SIG-M5 (cell line): Measurements from ENCODE around the gene LPP.

ENCODE experiments used
- DNase-seq: peaks from one replicate; lab custom pipeline; 2025; lab: John Stamatoyannopoulos, UW

The LPP gene

GRCh38 chr3:188918093-188918492 lies 764.1 kb downstream of the LPP start:
- DNase-seq: no peak

DNA sequence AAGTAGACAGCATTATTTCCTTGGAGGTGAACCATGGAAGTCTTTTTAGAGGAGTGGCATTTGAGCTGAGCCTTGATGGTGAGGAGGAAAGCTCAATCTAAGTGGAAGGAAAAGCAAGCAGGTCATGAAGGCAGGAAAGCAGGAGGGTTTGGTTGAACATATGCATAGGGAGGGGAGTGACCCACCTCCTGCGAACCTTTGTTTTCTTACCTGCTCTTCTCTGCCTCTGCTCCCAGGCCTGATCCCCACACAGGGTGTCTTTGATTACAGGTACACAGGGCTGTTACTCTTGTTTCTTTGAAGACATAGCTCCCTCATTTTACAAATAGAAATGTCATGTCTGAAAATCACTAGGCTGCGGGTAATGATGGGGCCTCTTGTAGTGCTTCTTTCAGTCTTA lies 769.7 kb downstream of the LPP start:
- no peak for DNase-seq

DNA sequence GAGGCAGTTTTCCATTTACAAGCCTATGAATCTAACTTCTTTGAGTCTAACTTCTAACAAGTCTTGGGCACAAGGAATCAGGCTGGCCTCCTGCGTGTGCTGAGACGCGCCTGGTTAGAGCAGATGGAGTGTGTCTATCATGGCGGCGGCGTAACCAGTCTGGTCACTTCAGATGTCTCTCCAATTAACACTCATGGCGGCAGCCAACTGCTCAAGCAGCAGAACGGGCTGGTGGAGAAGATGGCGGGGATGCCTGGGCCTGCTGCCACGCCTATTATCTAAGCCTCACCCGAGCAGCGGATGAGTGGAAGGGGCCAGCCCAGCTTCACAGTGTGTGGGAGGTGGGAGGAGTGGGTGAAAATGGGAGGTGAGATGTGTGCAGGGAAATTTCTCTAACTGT lies 771.4 kb downstream of the LPP start:
- no peak for DNase-seq

DNA sequence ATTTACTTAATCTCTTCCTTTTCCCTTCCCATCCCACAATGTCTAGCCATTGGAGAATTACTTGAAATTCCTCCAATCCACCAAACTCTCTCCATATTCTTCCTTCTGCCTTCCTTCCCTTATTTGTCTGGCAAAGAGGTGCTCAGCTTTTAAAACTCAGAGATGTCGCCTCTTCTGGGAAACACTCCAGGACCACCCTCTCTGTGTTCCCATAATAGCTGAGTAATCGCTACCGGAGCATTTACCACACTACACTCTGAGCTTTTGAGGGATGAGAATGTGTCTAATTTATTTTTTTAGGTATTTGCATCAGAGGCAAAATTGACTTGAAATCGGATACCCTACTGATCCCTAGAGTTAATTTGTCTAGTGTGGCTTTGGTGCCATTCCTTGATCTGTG lies 772.2 kb downstream of the LPP start:
- DNase-seq: no peak

DNA sequence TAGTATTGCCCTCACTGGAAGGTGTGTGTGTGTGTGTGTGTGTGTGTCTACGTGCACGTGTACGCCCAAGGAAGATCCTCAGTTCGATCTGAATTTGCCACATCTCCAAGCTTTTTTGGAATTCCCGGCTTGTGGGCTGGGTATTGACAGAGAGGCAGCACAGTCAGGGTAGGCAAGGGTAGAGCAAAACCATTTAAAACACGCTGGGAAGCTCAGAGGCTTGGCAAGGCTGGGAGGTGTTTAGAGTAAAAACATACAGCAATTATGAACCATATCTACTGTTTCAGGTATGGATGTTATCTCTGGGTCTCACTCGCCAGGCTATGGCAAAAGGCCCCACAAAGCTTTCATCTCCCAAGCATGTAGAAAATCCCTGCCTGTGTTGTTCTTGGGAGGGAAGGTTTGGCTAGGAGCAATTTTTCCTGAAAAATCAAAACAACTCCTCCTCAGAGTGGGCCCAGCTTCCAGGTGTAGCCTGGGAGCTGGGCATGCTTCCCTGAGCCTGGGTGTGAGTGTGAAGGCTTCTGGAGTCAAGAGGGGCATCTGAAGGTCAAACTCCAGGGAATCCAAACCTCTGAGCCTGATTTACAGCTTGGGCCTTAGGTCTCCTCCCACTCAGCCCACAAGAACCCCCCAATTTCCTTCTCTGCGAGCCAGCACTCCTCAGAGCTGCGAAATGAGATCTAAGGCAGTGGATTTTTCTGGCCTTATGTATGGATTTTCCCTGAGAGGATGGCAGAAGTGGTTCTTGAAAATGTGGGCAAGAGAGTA lies 773.0 kb downstream of the LPP start:
- DNase-seq: no peak

DNA sequence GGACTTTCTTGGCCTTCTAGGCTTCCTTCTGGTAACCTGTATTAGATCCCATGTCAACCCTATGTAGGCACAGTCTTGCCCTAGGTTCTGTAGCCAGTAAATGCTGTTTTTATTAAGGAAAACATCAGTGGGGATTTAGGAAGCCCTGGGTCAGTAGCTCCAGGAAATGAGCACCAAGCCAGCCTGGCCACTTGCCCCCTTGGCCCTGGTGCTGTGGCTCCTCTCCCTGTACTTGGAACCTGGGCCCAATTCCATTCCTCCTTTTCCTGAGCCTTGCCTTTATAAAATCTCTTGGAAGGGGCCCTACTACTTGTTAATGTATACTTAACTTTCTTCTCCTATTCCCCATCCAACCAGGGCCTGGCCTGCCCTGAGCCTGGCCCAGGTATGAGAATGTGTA lies 774.0 kb downstream of the LPP start:
- DNase-seq: no peak

- no peak for DNase-seq
These were observed 775.2 kb downstream of the LPP start for GRCh38 chr3:188929137-188929536.

DNA sequence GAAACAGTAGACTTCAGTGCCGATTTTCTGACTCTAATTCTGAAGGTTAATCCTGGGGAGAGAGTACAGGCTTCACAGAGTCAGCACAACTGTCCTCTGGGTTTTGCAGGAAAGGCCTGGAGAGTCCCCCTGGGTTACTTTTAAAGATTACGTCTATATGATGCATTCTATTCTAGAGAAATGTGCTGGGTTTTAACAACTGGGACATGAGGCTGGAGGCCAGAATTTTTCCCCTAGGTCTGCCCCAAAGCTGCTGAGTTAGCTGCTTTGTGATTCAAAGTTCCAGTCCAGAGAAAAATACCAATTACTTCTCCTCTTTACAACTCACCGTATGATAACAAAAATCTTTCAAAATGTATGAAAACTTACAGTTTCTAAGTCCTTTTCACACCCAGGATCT lies 777.1 kb downstream of the LPP start:
- DNase-seq: no peak

DNA sequence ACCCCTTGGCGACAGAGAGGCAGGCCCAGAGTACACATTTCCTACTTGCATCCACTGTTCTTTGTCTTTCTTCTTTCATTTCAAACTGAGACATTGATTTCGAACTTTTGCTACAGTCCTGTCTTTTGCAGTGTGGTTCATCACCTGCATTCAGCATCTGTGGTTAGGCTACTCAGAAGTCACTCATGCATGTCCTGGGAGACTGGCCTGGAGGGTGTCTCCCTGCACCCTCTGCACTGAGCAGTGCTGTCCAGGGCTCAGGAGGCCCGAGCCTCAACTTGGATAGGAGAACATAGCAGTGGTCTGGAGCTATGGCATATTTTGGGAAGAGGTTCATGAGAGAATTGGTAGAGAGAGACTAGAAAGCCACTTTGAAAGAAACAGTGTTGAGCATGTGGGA lies 777.6 kb downstream of the LPP start:
- no peak for DNase-seq

DNA sequence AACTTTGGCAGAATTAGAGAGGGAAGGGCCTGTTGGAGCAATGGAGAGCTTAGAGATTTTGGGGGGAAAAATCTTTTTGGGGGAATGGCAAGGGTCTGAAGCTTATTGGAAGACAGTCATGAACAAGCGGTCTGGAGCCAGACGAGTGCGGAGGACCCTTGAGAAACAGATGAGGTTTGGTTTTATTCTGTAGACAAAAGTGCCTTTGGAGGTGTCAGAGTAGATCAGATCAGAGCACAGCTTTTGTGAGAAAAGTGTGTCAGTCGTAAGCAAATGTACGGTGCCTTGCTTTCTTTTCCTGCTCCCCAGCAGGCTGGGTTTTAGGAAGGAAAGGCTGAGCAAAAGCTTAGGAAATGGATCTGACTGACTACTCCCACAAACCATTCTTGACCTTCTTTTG lies 781.0 kb downstream of the LPP start:
- no peak for DNase-seq

GRCh38 chr3:188936597-188937107 lies 782.7 kb downstream of the LPP start:
- DNase-seq: no peak

DNA sequence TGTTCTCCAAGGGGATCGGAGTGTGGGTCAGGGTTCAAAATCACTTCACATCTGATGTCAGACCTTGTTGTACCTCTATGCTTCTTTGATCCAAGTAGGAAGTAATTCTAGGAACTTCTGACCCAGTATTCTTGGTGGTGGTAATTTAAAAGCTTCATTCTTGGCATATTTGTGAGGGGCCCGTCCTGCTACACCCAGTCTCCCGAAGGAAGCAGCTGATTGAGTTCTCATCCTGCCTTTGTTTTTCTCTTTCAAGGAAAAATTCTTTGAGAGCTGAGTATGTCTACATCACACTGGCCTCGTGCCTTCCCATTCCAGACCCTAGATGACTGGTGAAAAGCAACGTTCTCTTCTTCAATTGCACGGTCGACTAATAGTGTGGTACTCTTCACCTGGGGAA lies 783.4 kb downstream of the LPP start:
- DNase-seq: no peak

- no peak for DNase-seq
These were observed 785.0 kb downstream of the LPP start for GRCh38 chr3:188938999-188939398.

GRCh38 chr3:188939814-188940572 lies 786.0 kb downstream of the LPP start:
- DNase-seq: no peak
